ENCODE measurements around the gene SPEG.

SPEG gene

GRCh38 chr2:219515874-219516629, 81.4 kb downstream of the SPEG start:
- DNase-seq = no peak

DNA sequence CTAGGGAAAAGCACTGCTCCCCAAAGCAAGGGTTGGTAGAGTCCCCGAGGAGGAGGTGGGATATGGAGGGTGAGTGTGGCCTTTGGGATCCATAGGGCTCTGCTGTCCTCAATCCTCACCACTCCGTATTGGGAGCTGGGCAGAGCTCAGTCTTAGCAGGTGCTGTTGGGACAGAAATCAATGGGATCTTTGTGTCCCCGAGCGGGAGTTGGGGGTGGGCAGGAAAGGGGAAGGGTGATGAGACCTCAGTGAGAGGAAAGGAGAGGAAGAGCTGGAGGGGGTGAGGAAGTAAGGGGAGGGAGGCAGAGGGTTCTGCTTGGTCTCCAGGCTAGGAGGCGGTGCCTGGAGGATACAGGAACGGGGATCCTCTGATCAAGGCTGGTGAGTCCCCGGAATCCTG, 82.2 kb downstream of the SPEG start:
- DNase-seq = no peak

GRCh38 chr2:219517954-219518778, 83.5 kb downstream of the SPEG start:
- DNase-seq = no peak

GRCh38 chr2:219519526-219519916, 84.9 kb downstream of the SPEG start:
- DNase-seq = no peak

- DNase-seq = no peak
Observed at GRCh38 chr2:219520079-219520478, 85.4 kb downstream of the SPEG start.

DNA sequence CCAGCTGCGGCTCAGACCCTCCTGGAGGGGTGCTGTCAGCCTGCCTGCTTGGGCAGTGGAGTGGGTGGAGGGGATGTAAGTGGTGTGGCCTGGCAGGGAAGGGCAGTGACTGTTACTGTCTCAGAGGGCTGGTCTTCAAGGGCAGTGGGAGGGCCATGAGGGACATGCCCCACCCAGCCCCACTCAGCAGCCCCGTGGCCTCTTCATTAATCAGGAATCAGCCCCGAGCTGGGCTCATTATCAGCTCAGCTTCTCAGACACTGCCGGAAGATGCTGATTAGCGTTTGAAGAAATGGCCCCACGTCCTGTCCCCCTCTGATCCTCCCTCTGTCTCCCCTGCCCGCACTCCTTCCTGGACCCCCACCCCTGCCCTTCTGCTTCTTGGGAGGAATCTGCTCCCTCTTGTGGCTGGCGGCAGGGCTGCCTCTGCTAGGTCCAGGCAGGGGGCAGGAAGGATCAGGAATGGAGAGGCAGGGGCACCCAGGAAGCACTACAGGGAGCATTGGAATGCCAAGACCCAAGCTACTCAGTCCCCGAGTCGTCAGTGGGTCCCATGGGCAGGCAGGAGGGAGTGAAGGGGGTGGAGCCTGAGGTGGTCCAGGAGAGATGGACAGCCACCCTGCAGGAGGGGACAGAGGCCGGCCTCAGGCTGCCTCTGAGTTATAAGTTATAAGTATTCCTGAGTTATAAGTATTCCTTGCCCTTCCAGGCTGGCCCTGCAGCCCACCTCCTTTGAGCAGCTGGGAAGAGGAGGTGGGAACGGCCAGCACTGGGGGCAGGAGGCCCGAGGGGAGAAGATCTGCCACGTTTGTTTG, 86.6 kb downstream of the SPEG start:
- no peak for DNase-seq

DNA sequence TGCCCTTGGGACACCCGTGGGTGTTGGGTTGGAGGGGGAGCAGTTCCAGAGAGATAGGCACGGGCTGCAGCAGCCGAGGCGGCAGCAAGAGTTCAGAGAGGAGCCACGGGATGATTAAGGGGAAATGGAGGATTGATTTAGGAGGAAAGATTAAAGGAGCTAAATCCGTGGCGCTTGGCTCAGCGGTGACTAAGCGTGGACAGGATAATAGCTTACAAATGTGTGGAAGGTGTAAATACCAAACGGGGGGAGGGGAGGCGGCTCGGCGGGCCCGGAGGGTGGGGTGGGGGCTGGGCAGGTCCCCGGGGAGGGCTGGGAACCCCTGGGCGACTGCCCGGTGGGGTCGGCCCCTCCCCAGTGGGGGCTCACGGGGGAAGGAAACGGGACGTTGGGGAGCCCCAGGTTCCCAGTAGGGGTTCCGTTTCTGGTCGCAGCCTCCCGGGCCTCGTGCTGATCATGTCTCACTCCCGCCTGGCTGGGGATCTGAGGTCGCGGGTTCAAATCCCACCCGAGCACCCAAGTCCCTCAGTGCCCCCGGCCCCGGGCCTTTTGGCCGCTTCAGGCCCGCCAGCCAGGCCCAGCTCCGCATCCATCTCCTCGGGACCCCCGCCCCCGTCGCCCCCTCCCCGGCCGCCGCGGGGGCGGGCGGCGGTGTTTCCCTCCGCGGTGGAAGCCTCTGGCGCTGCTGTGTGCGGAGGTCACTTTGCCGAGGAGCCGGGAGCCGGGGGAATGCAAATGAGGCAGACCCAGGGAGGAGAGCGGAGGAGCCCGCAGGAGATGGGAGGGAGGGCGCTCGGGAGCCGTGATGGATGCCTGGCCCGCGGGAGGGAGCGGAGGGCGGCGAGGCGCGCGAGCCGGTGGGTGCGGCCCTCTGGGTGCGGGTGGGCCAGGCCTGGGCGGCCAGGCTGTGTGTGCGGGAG, 87.7 kb downstream of the SPEG start:
- no peak for DNase-seq

DNA sequence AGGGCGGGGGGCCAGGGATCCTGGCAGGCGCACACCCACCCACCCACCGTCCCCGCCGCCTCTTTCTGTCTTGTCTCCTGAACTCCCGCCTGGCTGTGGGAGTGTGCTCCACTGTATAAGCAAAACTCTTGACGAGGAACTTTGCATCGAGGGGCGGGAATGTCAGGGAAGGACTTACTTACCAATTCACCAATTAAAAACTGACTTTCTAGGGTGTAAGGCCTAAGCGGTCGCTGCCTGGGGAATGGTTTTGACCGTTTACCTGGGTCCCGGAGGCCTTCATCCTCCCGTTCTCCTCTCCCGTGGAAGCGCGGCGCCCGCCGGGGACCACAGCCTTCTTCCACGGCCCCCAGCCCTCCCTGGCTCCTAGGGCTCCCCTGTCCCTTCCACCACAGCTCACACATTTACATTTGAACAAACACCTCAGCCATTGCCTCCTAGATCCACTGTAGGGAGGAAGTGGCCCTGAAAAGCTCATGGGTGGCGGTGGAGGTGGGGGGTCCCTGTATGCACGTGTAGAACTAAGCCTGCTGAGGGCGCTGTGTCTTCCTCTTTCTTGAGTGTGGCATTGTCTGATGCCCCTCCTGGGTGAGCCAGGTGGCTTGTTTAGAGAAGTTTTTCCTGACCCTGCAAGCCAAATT, 88.5 kb downstream of the SPEG start:
- DNase-seq = no peak

DNA sequence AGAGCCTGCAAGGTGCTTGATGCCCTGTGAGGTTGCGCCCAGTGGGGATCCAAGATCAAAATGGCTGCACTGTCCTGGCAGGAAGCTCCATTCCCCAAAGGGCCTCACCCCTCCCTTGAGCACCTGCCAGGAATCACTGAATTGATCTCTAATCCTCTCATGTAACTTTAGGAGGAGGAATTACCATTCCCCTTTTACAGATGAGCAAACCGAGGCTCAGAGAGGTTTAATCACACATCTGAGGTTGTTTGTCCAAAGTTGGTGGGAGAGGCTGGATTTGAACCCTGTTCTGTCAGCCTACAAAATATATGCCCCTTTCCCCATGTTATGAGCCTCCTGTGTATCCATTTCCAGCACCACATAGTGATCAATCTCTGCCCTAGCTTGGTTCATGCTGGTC, 90.2 kb downstream of the SPEG start:
- no peak for DNase-seq

- no peak for DNase-seq
Observed at GRCh38 chr2:219525533-219526232, 91.0 kb downstream of the SPEG start.

DNA sequence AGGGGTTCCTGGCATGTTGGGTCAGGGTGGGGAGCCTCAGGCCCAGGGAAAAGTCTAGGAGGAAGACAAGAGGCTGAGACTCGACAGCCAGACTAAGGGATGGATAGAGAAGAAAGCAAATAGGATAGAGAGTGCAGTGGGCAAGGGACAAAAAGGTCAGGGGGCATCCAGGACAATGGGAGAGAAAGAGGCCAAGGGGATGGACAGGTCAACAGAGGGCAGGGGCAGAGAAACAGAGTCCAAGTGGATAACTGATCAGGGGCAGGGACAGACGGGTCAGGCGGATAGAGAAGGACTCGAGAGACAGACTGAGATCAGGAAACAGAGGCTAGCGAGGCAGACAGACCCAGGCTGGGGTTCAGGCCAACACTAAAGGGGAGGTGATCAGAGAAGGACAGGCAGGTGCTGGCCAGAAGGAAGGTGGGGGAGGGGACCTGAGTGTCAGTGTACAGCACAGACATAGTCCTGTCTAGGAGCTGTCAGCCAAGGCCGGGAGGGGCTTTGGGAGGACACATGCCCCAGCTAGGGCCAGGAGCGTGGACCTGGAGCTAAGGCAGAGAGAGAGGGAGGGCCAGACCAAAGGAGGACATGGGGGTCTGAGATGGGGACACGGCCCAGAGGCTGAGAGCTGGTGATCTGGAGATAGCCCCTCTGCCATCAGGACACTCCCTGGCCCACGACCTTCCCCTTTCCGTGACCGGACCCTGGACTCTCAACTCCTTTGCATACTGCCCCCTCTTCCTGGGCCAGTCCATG, 91.9 kb downstream of the SPEG start:
- no peak for DNase-seq

- DNase-seq = no peak
Observed at GRCh38 chr2:219527076-219527394, 92.4 kb downstream of the SPEG start.

GRCh38 chr2:219527472-219527871, 92.8 kb downstream of the SPEG start:
- DNase-seq = no peak

GRCh38 chr2:219530048-219530963, 95.7 kb downstream of the SPEG start:
- peak; percentile 71 for DNase-seq

DNA sequence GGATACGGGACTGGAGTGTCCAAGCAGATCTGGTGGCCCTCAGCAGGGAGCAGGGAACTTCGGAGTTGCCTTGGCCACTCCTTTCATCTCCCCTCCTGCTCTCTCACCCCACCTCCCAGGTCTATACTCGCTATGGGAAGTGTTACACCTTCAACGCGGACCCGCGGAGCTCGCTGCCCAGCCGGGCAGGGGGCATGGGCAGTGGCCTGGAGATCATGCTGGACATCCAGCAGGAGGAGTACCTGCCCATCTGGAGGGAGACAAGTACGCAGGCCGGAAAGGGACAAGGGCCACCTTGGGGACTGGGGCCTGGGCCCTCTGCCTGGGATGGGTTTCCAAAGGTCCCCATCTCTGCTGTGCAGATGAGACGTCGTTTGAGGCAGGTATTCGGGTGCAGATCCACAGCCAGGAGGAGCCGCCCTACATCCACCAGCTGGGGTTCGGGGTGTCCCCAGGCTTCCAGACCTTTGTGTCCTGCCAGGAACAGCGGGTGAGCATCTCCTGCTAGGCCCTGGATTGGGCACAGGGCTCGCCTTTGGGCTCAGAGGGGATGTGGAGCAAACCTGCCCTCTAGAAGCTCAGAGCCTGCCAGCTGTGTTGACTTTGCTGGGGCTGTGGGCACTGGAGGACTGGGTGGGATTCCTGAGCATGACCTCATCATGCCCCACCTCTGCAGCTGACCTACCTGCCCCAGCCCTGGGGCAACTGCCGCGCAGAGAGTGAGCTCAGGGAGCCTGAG, 97.2 kb downstream of the SPEG start:
- no peak for DNase-seq

DNA sequence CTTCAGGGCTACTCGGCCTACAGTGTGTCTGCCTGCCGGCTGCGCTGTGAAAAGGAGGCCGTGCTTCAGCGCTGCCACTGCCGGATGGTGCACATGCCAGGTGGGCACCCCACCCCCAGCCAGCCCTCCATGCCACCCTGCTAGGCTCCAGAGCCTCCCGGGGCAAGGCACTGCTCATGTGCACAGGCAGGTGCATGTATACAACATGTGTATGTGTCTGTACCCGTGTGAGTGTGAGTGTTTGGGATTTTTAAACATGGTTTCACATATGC, 97.7 kb downstream of the SPEG start:
- no peak for DNase-seq

DNA sequence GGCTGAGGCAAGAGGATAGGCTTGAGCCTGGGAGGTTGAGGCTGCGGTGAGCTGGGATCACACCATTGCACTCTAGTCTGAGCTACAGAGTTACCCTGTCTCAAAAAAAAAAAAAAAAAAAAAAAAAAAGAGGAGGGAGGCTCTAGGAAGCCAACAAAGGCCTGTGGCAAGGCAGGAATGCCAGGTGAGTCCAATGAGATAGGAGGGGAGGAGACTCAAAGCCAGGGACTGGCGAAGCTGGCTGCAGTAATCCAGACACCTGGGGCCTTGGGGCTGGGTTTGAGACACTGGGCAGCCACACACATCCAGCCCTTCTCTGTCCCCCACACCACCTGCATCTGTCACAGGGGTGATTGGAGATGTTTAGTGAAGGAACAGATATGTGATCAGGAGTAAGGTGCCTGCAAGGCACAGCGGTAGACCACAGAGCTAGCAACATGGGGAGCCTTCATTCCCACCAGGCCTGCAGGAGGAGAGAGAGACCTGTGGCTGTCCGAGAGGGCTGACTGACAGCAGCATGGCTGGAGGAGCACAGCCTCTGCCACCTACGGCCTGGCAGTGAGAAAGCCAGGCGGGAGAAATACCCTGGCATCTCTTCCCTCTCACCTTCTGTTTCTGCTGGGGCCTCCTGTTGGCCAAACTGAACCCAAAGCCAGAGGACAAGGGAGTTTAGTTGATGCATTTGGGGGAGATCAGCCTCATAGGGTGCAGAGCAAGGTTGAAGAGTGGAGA, 99.5 kb downstream of the SPEG start:
- no peak for DNase-seq

GRCh38 chr2:219536425-219536824, 101.8 kb downstream of the SPEG start:
- no peak for DNase-seq

All from T1000 (cell line).